Vagina (tissue), 2 donors: ENCODE data around the gene GOLGA6C.

Experiments
- POLR2A ChIP-seq, 2 donors: fragments of 450-650 bp; IDR thresholded peaks; one replicate each; pipeline ENCODE4 v1.6.1; 2017; ENCODE audit warnings: antibody characterized with exemption in 2 of 2, mild to moderate bottlenecking in 2 of 2, moderate library complexity in 2 of 2
- TF ChIP-seq, protein P1 (sequence below), 3 experiments: fragments of 450-650 bp in 2 of 3; fragments of 200-600 bp in 1 of 3; sonication (generic) in 1 of 3; IDR thresholded peaks; one replicate each; pipeline ENCODE4 v1.5.1; 2017 to 2019; ENCODE audit warnings: antibody characterized with exemption in 3 of 3, mild to moderate bottlenecking in 2 of 3, moderate library complexity in 2 of 3

DNA sequence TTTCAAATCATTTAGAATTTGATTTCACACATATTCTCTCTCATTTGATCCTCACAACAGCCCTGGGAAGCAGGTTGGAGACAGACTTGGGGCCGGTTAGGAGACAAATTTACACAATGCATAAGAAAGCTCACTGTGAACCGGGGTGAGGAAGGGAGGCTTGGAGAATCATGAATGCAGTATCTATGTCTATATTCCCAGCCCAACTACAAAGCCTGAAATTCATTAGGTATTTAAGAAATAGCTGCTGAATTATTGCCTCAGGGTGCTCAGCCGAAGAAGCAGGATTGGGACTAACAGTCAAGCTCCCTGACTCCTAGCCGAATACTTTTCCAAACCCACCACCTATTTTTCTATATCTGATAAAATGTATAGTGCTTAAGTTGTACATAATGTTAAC, 8.4 kb upstream of the GOLGA6C start:
- TF ChIP-seq, protein P1, sequence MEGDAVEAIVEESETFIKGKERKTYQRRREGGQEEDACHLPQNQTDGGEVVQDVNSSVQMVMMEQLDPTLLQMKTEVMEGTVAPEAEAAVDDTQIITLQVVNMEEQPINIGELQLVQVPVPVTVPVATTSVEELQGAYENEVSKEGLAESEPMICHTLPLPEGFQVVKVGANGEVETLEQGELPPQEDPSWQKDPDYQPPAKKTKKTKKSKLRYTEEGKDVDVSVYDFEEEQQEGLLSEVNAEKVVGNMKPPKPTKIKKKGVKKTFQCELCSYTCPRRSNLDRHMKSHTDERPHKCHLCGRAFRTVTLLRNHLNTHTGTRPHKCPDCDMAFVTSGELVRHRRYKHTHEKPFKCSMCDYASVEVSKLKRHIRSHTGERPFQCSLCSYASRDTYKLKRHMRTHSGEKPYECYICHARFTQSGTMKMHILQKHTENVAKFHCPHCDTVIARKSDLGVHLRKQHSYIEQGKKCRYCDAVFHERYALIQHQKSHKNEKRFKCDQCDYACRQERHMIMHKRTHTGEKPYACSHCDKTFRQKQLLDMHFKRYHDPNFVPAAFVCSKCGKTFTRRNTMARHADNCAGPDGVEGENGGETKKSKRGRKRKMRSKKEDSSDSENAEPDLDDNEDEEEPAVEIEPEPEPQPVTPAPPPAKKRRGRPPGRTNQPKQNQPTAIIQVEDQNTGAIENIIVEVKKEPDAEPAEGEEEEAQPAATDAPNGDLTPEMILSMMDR (IDR thresholded peaks at IDR 0.05) = no peak
- no peak for TF ChIP-seq POLR2A (IDR thresholded peaks at IDR 0.05)
